Measurements from ENCODE around the gene ASPDH. TPM values are rescaled to one million over a fixed set of nuclear protein-coding genes. Genes with fewer than 3 reads are reported as not detected.

ASPDH gene
- total RNA-seq, 2 donors from 2014 or later, result not detected

DNA sequence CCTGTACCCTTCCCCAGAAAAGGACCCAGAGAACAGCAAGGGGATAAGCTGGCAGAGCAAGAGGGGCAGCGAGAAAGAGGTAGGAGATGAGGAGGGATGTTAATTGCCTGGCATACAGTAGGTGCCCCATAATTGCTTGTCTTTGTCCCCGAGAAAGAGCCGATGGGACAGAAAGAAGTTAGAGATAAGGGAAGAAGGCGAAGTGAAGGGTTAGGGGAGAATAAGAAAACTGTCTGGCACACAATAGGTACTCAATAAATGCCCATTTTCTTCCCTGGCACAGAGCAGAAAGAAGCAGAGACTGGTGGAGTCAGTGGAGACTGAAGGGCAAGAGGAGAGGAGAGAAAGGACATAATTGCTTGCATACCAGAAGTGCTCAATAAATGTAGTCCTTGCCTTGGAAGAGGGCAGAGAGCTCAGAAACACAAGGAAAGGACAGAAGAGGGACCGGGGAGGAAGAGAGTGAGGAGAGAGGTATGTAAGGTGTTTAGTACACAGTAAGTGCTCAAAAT lies 18.6 kb downstream of the ASPDH start:
- H3K27ac ChIP-seq, result no peak overlapping the region
- TF ChIP-seq, protein P1, sequence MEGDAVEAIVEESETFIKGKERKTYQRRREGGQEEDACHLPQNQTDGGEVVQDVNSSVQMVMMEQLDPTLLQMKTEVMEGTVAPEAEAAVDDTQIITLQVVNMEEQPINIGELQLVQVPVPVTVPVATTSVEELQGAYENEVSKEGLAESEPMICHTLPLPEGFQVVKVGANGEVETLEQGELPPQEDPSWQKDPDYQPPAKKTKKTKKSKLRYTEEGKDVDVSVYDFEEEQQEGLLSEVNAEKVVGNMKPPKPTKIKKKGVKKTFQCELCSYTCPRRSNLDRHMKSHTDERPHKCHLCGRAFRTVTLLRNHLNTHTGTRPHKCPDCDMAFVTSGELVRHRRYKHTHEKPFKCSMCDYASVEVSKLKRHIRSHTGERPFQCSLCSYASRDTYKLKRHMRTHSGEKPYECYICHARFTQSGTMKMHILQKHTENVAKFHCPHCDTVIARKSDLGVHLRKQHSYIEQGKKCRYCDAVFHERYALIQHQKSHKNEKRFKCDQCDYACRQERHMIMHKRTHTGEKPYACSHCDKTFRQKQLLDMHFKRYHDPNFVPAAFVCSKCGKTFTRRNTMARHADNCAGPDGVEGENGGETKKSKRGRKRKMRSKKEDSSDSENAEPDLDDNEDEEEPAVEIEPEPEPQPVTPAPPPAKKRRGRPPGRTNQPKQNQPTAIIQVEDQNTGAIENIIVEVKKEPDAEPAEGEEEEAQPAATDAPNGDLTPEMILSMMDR (IDR thresholded peaks at IDR 0.05), result no peak

DNA sequence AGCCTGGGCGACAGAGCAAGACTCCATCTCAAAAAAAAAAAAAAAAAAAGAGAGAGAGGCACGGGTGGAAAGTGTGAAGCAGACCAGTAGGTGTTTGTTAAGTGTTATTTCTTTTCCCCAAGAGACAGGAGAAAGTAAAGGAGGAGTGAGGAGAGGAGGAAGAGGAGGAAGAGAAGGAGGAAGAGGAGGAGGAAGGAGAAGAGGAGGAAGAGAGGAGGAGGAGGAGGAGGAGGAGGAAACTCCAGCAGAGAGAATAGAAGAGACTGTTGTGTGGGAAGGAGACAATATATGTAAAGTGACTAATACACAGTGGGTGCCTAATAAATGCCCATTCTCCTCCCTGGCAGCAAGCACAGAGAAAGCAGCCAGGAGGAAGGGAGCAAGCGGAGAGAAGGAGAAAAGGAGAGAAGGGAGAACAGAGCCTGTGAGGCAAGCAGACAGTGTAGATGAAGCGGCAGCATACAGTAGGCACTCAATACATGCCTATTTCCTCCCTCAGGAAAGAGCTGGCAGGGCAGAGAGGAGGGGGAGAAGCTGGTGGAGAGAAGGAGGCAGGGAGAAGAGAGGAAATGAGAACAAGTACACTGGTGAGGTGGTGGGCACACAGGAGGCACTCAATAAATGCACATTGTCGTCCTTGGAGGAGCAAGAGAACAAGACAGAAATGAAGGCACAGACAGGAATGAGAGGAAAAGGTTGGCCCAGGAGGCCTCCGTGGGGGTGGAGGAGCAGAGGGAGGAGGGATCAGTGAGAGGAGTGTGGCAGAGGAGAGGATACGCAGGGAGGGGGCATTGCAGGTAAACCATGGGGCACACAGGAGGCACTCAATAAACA lies 19.3 kb downstream of the ASPDH start:
- TF ChIP-seq, protein P1 (IDR thresholded peaks at IDR 0.05), result no peak
- Histone ChIP-seq H3K4me1 (peaks cover 0 to 18% of the 10 kb centered on the region in 2 donors), H3K27me3 (no peaks in the 10 kb centered on the region), H3K4me3 (no peak overlapping the region), H3K27ac (no peak overlapping the region), H3K9me3 (no peaks in the 10 kb centered on the region), H3K36me3 (no peaks in the 10 kb centered on the region)
- DNase-seq (ENCODE audit: low spot score), result no peak

More for the DNA sequence above, 18.6 kb downstream of the ASPDH start:
- Histone ChIP-seq H3K9me3 (no peaks in the 10 kb centered on the region), H3K4me3 (no peak overlapping the region), H3K27me3 (no peaks in the 10 kb centered on the region), H3K4me1 (peaks cover 0 to 18% of the 10 kb centered on the region in 2 donors), H3K36me3 (no peaks in the 10 kb centered on the region)
- no peak for DNase-seq (ENCODE audit: low spot score)

DNA sequence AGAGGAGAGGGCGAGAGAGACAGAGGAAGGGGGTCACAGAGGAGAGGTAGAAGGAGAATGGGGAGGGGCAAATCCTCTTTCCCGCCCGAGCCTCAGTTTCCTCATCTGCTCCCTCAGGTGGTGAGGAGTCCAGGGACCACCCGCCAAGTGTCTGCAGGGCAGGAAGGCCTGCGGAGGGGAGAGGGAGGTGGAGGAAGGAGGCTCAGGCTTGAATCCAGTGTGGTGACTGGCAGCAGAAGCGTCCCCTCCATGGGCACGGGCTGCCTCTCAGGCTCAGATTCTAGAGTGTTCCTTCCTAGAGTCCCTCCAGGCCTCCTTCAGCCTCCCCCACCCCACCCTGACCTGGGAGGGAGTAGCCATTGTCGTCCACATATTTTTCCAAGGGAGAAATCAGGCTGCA lies 20.5 kb downstream of the ASPDH start:
- H3K4me3 ChIP-seq, result no peak overlapping the region
- no peaks in the 10 kb centered on the region for H3K36me3 ChIP-seq
- DNase-seq (ENCODE audit: low spot score), result no peak
- no peaks in the 10 kb centered on the region for H3K9me3 ChIP-seq
- no peaks in the 10 kb centered on the region for H3K27me3 ChIP-seq
- TF ChIP-seq, protein P1 (IDR thresholded peaks at IDR 0.05), result no peak
- peaks cover 0 to 18% of the 10 kb centered on the region in 2 donors for H3K4me1 ChIP-seq
- no peak overlapping the region for H3K27ac ChIP-seq

DNA sequence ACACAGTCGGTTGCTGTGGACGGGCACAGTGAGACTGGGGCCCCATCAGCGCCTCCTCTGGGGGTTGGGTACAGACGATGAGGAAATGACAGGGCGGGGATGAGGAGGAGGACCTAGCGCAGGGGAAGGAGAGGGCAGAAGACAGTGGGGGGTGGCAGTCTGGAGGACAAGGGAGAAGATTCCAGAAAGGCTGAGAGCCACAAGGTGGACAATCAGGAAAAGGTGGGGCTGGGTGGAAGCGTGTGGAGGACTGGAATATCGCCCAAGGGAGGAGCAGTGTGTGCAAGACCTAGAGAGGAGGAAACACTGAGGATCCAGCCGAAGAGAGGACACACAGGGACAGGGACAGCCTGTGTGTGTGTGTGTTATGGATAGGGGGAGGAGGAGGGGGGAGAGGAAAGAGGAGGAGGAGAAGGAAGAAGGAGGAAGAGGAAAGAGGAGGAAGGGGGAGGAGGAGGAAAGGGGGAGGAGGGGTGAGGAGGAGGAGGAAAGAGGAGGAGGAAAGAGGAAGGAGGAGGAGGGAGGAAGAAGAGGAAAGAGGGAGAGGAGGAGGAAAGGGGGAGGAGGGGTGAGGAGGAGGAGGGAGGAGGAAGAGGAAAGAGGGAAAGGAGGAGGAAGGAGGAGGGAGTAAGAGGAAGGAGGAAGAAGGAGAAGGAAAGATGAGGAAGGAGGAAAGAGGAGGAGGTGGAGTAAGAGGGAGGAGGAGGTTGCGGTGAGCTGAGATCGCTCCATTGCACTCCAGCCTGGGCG lies 21.2 kb downstream of the ASPDH start:
- TF ChIP-seq, protein P1 (IDR thresholded peaks at IDR 0.05), result no peak
- no peak overlapping the region for H3K4me3 ChIP-seq
- no peaks in the 10 kb centered on the region for H3K27me3 ChIP-seq

DNA sequence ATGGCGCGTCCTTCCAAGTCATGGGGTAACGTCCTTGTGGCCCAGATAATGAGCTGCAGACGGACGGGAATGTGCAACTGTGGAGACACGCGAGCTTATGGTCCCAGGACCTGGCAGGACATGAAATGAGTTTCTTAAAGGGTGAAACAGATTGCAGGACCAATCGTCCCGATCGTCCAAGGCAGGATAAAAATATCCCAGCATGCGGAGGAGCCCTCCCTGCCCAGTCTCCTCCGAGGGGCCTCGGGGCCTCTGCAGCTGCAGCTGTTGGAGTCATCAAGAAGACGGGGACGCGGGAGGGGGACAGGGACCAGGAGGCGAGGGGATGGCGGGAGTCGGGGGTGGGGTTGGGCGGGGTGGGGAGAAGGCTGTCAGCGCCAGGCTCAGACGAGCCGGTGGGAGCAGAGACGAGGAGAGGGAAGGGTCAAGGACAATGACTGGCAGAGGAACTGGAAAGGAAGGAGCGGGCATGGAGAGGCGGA lies 22.7 kb downstream of the ASPDH start:
- TF ChIP-seq, protein P1 (IDR thresholded peaks at IDR 0.05), result no peak
- no peak for DNase-seq (ENCODE audit: low spot score)
- Histone ChIP-seq H3K4me3 (no peak overlapping the region), H3K36me3 (peaks cover 6% of the 10 kb centered on the region), H3K27me3 (no peaks in the 10 kb centered on the region), H3K9me3 (no peaks in the 10 kb centered on the region), H3K4me1 (peaks cover 0 to 18% of the 10 kb centered on the region in 2 donors), H3K27ac (peak overlapping the region in 1 of 2 donors; percentile 16)

More for the DNA sequence above, 21.2 kb downstream of the ASPDH start:
- no peak for DNase-seq (ENCODE audit: low spot score)
- H3K9me3 ChIP-seq, result no peaks in the 10 kb centered on the region
- H3K36me3 ChIP-seq, result no peaks in the 10 kb centered on the region
- H3K4me1 ChIP-seq, result peaks cover 0 to 18% of the 10 kb centered on the region in 2 donors
- peak overlapping the region in 1 of 2 donors; percentile 16 for H3K27ac ChIP-seq
